HG02981 (cell line): ENCODE measurements around the gene CCDC192.
"Not testable (repeated sequence)": the region's sequence is repeated elsewhere in the genome, so short reads cannot be mapped to it uniquely, and the experiment has no call there.

Experiments used
- ATAC-seq: cut with Tn5 transposase; IDR thresholded peaks from one replicate; pipeline ENCODE4 v1.9.1; 2021; ENCODE audit warnings: mild to moderate bottlenecking, moderate library complexity; ENCODE audit not compliant: unreplicated experiment

CCDC192 gene

GRCh38 chr5:127697894-127698600, 5.1 kb upstream of the CCDC192 start:
- ATAC-seq: no peak

DNA sequence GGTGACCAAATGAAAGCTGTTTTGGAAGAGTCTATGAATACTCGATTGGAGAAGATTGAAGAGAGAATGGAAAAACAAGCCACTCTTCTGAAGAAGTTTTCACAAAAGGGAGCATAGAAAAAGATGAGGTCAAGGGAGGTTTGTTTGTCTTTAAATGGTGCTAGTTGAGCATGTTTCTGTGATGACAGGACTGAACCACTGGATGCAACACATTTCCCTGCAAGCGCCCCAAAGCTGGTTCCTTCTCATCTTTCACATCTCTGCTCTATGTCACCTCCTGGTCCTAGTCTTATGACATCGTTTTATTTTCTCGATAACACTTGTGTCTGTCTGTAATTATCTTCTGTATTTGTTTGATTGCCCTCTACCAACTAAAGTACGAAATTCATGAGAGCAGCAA, 3.8 kb upstream of the CCDC192 start:
- no peak for ATAC-seq

GRCh38 chr5:127700237-127700766, 2.9 kb upstream of the CCDC192 start:
- ATAC-seq: no peak

- no peak for ATAC-seq
Measured at GRCh38 chr5:127702434-127702833, 757 bp upstream of the CCDC192 start.

- peak; percentile 39 for ATAC-seq
Measured at GRCh38 chr5:127705120-127705892, 2.1 kb downstream of the CCDC192 start.

GRCh38 chr5:127706691-127707090, 3.5 kb downstream of the CCDC192 start:
- ATAC-seq: no peak

- ATAC-seq: no peak
Measured at GRCh38 chr5:127707209-127707608, 4.0 kb downstream of the CCDC192 start.

GRCh38 chr5:127713083-127713482, 9.9 kb downstream of the CCDC192 start:
- not testable (repeated sequence) for ATAC-seq

GRCh38 chr5:127718181-127718580, 15.0 kb downstream of the CCDC192 start:
- no peak for ATAC-seq

- ATAC-seq: no peak
Measured at GRCh38 chr5:127723571-127723970, 20.4 kb downstream of the CCDC192 start.

DNA sequence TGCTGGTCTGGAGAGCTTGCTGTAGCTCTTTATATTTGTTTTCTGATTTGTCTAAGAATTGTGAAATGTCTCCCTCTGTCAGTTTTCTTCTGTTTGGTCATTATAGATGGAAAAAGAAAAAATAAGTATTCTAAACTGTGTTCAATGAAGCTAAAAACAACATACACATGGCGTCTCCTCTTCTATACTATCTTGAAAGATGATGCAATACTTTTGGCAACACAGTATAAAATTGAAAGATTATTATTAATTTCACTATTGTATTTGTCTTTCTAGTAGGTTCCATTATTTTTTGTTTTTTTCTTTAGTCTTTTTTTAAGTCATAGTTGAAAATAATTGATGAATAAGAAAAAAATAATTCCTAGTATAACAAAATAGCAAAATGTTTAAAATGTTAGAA, 22.5 kb downstream of the CCDC192 start:
- ATAC-seq: no peak

GRCh38 chr5:127732963-127733362, 29.8 kb downstream of the CCDC192 start:
- ATAC-seq: no peak

DNA sequence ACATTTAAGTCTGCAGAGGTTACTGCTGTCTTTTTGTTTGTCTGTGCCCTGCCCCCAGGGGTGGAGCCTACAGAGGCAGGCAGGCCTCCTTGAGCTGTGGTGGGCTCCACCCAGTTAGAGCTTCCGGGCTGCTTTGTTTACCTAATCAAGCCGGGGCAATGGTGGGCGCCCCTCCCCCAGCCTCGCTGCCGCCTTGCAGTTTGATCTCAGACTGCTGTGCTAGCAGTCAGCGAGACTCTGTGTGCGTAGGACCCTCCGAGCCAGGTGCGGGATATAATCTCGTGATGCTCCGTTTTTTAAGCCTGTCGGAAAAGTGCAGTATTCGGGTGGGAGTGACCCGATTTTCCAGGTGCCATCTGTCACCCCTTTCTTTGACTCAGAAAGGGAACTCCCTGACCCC, 36.2 kb downstream of the CCDC192 start:
- not testable (repeated sequence) for ATAC-seq

DNA sequence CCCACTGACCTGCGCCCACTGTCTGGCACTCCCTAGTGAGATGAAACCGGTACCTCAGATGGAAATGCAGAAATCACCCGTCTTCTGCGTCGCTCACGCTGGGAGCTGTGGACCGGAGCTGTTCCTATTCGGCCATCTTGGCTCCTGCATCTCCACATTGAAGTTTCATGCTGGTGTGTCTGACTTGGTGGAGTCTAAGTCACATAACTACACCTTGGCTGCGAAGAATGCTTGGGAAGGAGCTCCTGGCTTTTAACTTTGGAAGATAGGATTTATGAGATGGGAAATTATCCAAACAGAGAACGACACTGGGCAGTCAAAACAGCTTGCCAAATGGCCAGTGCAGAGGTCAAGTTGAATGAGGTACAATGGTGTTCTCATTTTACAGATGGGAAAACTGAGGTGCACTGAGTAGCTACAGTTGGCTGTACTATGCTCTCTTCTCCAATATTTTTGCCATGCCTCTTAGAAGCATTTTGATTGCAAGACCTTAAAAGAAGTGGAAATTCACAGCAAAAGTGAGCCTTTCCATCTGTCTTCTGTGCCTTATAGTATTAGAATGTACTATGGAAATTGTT, 36.7 kb downstream of the CCDC192 start:
- ATAC-seq: no peak

- ATAC-seq: no peak
Measured at GRCh38 chr5:127741412-127741811, 38.2 kb downstream of the CCDC192 start.

DNA sequence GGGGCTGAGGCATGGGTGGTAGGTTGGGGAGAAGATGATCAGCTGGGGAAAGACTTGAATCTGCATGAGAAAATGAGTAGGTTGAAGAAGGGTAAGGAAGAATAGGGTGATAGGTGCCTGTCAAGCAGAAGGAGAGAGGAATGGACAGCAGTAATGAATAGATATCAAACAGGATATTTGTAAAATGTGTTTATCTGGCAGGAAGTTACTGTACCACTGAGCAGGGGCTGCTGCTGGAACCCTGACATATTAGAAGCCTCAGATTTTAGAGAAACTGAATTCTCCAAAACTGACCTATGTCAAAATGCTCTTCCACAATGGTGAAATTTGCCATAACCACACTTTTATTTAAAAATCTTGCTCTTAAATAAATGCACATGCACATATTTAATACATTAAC, 41.0 kb downstream of the CCDC192 start:
- no peak for ATAC-seq

GRCh38 chr5:127746756-127747155, 43.6 kb downstream of the CCDC192 start:
- peak; percentile 53 for ATAC-seq

- not testable (repeated sequence) for ATAC-seq
Measured at GRCh38 chr5:127752503-127753265, 49.5 kb downstream of the CCDC192 start.

DNA sequence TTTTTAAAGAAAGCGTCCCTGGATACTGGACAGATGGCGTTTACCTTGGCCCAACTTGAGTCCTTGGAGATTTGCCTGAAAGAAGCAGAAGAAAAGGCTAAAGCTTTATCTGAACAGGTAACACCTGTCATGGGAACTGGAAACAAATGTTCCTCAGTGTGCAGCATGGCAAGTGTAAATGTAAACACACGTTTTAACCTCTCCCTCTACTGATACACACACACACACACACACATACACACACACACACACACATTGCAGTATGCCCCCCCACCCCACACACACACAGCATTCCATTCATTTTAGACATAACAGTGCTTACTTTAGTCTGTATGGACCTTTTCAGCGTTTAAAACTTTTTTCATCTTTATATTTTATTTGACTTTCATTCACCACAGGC, 51.1 kb downstream of the CCDC192 start:
- no peak for ATAC-seq

- no peak for ATAC-seq
Measured at GRCh38 chr5:127754706-127755105, 51.5 kb downstream of the CCDC192 start.

- ATAC-seq: peak; percentile 87
Measured at GRCh38 chr5:127757576-127757975, 54.4 kb downstream of the CCDC192 start.
